HG03060 (cell line): ENCODE measurements around the gene NEK6.

Source experiments
- ATAC-seq: cut with Tn5 transposase; IDR thresholded peaks from one replicate; pipeline ENCODE4 v1.9.1; 2021; ENCODE audit warnings: low read depth, moderate number of reproducible peaks; ENCODE audit not compliant: unreplicated experiment

The NEK6 gene

DNA sequence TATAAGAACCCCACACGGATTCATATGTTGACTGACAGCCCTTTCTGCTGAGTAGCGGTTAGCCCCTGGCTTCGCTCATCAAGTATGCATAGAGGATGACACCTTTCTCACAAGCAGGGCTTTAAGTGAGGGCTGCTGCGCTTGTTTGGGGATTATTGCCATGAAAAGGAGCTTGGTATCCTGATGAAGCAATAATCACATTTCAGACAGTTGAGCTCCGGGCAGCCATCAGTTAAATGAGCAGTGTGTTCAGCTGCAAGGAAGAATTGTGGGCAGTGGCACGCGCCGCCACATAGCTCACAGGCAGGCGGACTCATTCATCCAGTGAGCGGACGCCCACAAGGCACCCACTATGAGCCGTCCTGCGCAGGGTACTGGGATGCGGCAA lies 77.6 kb downstream of the NEK6 start:
- no peak for ATAC-seq

DNA sequence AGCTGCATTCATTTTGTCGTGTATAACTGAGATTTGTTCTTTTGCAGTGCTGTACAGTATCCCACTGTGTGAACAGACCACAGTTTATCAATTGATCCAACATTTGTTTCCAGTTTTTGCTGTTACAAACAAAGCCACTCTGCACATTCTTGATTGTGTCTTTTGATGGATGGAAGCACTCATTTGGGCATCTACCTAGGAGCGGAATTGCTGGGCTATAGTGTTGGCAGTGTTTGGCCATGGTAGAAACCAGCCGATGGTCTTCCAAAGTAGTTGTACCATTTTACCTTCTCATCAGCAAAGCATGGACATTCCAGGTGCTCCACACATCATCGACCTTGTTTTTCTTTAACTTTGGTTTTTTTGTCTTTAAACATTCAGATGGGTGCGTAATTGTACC lies 79.8 kb downstream of the NEK6 start:
- no peak for ATAC-seq

- ATAC-seq, result no peak
These were observed 81.9 kb downstream of the NEK6 start for GRCh38 chr9:124339603-124340146.

GRCh38 chr9:124340219-124341069 lies 82.7 kb downstream of the NEK6 start:
- no peak for ATAC-seq

GRCh38 chr9:124341455-124342170 lies 83.9 kb downstream of the NEK6 start:
- ATAC-seq, result no peak

DNA sequence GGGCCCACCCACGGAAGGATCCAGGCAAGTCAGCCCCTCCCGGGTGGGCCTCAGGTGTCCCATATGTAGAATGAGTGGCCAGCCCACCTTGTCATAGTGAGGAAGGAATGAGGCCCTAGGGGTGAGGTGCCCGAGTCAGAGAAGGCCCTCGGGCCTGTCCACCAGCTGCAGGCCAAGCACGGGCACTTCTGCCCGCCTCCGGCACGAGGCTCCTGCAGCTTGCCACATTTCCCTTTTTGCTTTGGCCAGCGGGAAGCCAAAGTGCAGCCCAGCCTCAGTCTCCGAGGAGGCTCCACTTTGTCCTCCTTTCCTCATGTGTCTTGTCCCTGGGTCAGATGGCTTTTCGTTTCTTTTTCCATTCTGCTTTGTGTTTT lies 84.6 kb downstream of the NEK6 start:
- no peak for ATAC-seq

DNA sequence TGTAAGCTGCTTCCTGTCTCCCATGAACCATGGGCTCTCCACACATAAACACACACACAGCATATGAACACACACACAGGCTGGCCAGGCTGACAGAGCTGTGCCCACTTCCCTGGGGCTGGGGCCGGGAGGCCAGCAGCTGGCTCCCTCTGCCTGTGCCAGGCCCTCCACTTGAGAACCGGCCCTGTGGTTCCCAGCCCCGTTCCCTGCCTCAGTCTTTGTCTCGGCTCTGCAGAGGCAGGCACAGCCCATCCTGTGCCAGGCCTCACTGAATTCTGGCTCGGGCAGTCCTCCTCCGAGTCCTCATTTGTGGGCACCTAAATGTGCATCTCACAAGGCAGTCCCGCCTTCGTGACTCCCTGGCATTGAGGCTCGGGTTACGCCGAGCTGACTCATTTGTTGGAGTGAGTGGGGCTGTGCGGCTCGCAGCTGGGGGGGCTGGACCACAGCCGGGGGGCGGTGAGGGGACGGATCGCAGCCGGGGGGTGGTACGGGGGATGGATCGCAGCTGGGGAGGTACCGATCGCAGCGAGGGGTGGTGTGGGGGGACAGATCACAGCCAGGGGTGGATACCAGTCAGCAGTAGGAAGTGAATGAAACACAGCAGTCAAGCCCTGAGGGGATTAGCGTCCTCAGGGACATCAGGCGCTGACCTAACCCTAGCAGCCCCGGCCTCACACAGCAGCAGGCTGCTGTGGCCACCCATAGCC lies 85.2 kb downstream of the NEK6 start:
- no peak for ATAC-seq

- no peak for ATAC-seq
These were observed 86.0 kb downstream of the NEK6 start for GRCh38 chr9:124343533-124344290.

- ATAC-seq, result no peak
These were observed 86.7 kb downstream of the NEK6 start for GRCh38 chr9:124344291-124345050.

DNA sequence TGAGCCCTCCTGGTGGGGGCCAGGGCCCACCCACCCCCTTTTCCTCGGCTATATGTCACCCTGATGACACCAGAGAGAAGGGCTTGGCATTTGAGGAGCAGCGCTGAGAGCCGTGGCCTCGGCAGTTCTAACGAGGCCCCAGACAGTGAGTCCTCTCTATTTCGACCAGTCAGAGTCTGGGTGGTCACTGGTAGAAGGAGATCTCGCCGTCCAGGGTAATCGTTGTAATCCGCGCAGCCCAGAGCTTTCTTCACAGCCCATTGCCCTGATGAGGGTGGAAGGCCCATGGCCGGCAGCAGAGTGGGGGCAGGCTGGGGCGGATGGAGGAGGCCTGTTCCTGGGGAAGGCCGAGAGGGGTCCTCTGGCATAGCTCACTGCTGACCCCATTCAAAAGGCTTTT lies 87.3 kb downstream of the NEK6 start:
- ATAC-seq, result no peak

GRCh38 chr9:124345751-124346281 lies 88.1 kb downstream of the NEK6 start:
- no peak for ATAC-seq

DNA sequence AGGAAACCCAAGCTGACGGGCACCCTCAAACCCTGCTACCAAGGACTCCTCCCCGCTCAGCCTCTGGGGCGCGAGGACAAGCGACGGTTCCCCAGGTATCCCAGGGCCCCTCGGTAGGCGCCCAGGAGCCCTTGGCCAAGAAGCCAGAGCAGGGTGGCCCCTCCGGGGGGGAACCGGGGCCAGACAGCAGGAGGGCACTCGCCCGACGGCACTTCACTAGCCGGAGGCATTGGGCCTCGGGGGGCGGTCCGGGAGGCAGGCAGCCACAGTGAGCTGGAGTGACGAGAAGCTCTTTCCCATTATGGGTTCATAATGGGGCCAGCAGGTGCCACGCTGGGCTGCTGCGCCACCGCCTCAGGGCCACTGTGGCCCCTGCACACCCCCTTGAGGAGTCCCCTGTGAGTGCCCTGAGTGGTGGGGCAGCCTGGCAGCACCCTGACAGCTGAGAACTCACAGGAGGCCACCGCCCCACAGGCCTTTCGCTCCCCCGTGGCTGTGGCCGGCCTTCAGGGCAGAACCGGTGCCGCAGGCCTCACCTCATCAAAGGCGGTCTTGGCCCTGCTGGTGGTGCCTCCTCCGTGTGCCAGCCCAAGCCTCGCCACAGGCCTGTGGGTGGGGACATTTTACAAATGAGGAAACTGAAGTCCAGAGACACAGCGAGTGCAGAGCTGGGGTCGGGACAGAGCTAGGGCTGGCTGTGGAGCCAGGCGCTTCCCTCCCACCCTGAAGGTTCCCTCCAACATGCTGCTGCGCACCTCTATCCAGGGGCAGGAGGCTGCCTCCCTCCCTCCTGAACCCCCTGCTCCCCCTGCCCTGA lies 88.8 kb downstream of the NEK6 start:
- no peak for ATAC-seq

- ATAC-seq, result no peak
These were observed 89.6 kb downstream of the NEK6 start for GRCh38 chr9:124347206-124347967.

GRCh38 chr9:124347968-124348358 lies 90.2 kb downstream of the NEK6 start:
- no peak for ATAC-seq

DNA sequence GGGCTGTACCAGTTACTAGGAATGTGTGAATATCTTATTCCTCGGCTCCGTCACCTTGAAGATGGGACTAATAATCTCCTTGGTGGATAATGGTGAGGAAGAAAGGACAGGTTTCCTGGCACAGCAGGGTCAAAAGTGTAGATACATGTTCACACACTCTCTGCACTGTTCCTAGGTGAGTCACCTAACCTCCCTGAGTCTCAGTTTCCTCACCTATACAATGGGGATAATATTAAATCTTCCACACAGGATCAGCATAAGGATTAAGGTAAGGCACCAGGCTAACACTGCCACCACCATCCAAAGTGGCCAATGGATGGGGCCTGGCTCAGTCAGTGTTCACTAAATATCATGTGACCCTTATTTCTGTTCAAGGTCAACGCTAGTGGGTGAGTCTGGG lies 90.6 kb downstream of the NEK6 start:
- no peak for ATAC-seq

GRCh38 chr9:124348831-124349230 lies 91.1 kb downstream of the NEK6 start:
- no peak for ATAC-seq

DNA sequence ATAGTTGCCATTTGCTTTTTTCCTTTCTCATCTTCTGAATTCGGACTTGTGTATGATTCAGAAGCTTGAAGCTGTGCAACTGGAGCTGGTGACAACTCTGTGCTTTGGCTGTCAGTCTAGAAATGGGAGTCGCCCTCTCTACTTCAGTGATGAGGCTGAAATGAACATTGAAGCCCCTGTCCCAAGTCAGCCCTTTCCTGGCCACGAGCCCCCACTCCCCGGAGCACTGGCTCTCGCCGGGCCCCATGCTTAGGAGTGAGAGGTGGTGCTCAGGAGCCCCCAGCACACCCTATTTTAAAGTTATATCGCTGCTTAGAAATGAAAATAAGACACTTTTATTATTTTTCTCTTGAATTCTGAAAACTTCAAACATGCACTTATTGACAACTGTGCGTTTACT lies 91.5 kb downstream of the NEK6 start:
- ATAC-seq, result no peak
